DMS 273 (cell line): Measurements from ENCODE around the gene NFKB2.
A peak's percentile ranks its signal among the peaks of the same experiment; 100 is the strongest.

Experiments
- DNase-seq: peaks from one replicate; lab custom pipeline; 2025; ENCODE audit not compliant: unreplicated experiment; lab: John Stamatoyannopoulos, UW

NFKB2 gene

DNA sequence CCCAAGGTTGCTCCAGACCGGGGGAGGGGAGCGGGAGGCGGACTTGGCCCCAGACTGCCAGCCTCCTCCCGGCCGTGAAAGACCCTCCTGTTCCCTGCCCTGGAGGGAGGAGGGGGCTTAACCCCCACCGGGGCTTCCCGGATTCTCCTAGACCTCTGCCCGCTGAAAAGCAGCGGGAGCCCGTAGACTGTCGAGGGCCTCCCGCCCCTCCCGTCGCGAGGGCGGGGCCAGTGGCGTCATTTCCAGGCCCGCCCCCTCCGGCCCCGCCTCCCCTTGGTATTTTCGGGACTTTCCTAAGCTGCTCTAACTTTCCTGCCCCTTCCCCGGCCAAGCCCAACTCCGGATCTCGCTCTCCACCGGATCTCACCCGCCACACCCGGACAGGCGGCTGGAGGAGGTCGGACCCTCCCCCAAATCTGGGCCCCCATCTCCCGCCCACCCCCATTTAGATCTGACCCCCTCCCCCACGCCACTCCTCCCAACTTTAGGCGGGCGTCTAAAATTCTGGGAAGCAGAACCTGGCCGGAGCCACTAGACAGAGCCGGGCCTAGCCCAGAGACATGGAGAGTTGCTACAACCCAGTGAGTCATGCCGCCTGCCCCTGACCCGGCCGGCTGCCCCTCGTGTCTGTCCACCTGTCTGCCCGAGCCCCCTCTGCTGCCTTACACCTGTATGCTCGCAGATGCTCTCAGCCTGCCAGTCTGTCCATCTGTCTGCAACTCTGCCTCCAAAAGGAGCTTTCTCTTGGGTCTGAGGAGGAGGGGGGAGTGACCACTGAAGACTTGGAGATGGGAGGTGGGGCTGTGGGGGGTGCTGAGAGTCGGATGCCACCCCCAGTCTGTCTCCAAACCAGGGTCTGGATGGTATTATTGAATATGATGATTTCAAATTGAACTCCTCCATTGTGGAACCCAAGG lies at the start of gene NFKB2:
TSS of gene NFKB2 (plus strand) at position 306 of the 917 bp plus-strand sequence. CDS start at position 561, 255 bp downstream.
- DNase-seq, result peak; percentile 90

DNA sequence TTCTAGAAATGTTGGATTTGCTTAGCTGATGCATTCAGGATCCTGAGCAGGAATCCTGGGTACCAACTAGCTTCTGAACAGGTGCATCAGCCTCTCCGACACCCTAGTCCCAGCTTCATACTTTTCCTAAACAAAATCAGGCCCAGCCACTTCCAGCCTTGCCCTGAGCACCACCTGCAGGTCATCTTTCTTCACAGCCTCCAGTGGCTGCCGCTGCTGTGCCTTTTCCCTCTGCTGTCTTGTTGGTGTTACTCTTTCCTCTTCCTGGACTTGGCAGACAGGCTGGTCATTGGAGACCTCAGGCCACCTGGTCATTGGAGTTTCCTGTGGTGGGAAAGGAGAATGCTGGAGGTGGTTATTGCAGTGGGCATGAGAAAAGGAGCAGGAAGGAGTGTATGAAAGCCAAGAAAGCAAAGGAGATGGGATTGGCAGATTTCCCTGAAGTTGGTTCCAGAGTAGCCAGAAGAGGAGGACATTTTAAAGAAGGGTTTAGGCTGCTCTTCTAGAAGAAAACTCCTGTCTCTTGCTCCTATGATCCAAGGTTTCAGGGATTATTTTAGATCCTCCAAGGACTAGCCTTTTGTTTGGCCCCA lies 48.2 kb upstream of the NFKB2 start:
- DNase-seq, result peak; percentile 69

DNA sequence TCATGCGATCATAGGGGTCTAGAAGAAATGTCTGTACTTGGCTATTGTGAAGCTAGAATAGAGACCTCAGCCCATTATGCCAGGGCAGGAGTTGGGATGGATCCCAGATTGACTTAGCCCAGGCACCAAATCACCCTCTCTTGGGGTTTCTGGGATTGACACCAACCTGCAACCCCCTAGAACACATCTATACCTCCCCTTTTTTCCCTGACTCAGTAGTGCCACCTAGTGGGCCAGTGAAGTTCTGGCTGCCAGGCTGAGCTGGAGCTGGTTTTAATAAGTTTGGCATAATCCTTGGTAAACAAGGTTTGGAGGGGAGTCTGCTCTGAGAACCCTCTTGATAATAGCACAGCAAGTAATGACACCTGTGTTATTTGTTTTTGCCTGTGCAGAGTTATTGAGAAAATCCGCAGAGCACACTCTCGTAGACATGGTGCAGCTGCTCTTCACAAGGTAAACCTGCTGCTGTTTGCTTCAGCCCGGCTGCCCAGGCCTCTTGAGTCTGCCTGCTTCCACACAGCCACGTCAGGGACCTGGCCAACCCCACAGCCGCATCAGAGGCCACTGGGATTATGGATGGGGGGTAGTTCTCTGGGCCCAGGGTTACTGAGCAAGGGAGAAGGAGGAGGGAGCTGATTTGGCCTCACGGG lies 43.3 kb upstream of the NFKB2 start:
- peak; percentile 82 for DNase-seq

DNA sequence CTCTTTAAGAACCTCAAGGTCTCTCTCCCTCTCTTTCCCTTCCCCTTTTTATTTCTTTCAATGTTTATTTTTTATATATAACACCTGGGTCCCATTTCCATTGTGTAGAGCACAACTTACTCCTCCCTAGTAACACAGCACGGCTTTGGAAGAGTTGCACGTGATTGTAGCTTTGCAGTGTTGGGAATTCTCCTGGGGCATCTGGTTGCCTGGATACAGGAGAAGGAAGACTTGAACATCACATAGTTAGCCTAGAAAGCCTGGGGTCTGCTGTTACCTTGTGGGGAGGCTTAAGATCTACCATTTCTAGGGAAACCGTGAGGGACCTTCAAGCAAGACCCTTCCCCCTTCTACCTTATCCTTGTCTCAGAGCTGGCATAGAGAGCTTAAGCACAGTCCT lies 41.1 kb upstream of the NFKB2 start:
- DNase-seq, result no peak

DNA sequence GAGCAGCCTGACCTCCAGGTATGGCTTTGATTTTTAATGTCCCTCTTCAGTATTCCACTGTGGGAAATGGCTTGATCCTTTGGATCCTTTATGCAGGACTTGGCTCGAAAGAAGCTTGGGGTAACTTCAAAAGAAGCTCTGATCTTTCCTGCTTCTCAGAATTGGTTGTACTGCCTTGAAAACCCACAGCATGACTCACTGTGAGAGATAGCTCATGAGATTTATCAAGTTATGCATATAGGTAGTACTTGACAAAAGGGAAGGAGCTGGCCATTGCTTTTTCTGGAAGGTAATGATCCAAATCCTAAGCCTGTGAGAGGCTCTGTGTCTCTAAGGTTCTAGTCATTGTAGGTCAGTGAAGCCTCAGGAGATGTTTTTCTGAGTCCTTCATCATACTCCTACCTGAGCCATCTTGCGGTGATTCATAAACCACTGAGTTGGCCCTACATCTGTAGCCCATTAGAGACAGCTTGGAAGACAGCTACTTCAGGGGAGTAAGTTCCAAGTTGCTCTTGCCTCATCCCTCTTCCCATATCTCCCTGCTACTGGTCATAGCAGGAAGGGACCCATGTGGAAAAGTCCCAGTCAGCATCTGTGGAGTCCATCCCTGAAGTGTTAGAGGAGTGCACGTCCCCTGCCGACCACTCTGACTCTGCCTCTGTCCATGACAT lies 36.7 kb upstream of the NFKB2 start:
- no peak for DNase-seq

DNA sequence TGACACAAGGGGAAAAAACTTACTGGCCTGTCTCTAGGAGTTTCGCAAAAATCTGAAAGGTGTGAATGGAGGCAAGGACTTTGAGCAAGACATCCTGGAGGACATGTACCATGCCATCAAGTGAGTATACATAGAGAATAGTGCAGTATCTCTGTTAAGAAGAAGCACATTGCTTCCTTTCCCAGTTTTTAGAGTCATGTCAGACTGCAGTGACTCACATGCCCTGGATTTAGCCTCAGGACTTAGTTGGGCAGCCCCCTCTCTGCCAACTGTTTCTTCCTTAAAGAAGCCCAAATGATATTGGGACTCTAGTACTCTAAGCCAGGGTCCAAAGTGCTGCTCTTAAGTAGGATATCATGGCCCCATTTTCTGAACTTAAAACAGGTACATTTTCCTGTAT lies 28.1 kb upstream of the NFKB2 start:
- no peak for DNase-seq

DNA sequence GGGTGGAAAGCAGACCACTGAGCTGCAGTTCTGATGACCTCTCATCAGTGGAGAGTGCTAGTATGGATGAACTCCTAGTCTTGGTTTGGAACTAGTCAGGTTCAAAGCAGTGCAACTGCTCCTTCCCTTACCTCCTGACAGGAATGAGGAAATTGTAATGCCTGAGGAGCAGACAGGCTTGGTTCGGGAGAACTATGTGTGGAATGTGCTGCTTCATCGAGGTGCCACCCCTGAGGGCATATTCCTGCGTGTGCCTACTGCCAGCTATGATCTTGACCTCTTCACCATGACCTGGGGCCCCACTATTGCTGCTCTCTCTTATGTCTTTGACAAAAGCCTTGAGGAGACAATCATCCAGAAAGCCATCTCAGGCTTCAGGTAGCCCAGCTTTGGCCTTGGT lies 27.4 kb upstream of the NFKB2 start:
- no peak for DNase-seq

DNA sequence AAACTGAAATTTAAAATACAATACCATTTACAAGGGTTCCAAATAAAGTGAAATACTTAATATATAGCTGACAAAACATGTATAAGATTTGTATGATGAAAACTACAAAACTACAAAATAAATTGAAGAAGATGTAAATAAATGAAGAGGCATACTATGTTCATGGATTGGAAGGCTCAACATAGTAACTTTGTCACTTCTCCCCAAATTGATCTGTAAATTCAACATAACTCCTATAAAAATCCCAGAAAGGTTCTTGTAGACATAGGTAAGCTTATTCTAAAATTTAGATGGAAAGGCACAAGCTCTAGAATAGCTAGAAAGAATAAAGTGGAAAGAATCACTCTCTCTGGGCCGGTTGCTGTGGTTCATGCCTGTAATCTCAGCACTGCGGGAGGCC lies 24.2 kb upstream of the NFKB2 start:
- no peak for DNase-seq

DNA sequence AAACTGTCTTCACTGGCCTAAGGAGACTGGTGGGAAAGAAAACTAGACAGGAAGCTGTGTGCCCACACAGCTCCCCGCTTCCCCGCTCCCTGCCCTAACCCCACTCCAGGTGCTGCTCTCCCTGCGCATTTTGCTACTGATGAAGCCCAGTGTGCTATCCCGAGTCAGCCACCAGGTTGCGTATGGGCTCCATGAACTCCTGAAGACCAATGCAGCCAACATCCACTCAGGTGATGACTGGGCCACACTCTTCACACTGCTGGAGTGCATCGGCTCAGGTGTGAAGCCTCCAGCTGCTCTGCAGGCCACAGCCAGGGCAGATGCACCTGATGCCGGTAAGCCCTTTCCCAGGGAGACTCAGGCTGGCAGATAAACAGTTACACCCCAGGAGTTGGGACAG lies 20.3 kb upstream of the NFKB2 start:
- no peak for DNase-seq

DNA sequence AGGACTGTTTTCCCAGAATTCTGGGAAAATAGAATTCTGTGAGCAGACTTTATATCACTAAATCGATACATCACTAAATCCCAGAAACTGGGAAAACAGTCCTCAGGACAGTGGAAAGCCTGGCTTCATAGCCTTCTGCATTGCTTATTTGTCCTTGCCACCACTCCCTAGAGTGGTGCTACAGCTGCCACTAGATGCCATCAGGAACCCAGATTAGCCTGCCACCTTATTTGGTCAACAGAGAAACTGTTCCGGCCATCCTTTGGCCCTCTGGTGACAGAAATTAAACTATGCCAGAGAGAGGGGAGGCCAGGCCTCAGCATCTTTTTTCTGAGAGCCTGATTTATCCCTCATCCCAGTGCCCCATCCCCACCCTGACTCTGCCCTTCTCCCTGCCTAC lies 19.6 kb upstream of the NFKB2 start:
- no peak for DNase-seq

DNA sequence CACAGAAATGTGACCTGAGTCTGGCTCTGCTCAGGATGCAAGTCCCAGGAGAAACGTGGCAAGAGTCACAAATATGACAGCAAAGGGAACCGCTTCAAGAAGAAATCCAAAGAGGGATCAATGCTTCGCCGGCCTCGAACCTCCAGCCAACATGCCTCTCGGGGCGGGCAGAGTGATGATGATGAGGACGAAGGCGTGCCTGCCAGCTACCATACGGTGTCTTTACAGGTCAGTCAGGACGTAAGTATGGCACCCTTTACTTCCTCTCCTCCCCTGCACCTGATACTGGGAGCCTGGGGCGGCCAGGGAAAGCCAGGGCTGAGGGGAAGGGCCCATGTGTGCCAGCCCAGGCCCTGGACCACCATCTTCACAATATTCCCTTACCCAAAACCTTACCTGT lies 18.6 kb upstream of the NFKB2 start:
- no peak for DNase-seq

DNA sequence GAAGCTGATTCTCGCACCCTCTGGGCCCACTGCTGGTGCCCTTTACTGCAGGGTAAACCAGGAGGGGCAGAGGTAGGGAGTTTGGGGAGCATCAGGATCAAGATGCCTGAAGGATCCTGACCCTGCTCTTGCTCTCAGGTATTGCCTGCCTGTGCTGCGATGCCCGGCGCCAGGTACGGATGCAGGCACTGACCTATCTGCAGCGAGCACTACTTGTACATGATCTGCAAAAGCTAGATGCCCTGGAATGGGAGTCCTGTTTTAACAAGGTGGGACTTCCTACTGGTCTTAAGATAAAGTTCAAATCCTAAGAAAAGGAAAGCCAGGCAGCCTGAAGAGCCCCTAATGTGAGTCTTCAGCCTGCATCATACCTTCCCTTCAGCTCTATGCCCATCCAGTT lies 16.1 kb upstream of the NFKB2 start:
- DNase-seq, result no peak

DNA sequence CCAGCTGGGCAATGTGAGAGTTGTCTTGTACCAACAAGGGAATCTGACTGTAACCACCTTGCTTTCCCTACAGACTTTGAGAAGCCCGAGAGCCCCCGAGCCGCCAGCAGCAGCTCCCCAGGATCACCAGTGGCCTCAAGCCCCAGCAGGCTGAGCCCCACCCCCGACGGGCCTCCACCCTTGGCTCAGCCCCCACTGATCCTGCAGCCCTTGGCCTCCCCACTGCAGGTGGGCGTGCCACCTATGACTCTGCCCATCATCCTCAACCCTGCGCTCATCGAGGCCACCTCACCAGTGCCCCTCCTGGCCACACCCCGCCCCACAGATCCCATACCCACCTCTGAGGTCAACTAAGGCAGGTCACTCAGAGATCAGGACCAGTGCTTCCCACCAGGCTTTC lies 13.5 kb upstream of the NFKB2 start:
- DNase-seq, result no peak

DNA sequence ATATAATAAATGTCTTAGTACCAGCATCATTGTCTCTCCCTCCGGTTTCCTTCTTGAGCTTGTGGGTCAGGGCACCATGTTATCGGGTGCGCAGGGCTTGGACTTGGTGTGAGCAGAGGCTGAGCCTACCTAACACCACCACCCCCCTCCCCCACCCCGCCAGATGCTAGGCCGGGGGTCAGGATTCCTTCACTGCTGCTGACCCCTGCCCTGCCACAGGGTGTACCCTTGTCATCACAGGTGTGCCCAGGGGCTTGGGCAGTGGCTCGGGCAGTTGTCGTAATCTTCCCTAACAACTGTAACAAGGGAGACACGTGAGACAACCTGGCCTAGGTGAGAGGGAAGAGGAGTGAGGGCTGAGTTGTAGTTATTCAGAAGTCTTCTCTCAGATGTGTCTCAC lies 12.6 kb upstream of the NFKB2 start:
- no peak for DNase-seq

DNA sequence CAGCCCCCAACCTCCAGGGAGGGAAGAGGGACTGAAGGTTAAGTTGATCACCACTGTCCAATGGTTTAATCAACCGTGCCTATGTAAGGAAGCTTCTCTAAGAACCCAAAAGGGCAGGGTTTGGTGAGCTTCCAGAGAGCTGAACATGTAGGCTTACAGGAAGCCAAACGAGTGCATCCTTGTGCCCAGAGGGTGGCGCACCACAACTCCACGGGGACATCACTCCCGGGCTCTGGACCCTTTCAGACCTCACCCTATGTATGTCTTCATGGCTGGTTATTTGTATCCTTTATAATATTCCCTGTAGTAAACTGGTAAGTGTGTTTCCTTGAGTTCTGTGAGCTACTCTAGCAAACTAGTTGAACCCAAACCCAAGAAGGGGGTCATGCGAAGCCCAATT lies 11.5 kb upstream of the NFKB2 start:
- peak; percentile 51 for DNase-seq

DNA sequence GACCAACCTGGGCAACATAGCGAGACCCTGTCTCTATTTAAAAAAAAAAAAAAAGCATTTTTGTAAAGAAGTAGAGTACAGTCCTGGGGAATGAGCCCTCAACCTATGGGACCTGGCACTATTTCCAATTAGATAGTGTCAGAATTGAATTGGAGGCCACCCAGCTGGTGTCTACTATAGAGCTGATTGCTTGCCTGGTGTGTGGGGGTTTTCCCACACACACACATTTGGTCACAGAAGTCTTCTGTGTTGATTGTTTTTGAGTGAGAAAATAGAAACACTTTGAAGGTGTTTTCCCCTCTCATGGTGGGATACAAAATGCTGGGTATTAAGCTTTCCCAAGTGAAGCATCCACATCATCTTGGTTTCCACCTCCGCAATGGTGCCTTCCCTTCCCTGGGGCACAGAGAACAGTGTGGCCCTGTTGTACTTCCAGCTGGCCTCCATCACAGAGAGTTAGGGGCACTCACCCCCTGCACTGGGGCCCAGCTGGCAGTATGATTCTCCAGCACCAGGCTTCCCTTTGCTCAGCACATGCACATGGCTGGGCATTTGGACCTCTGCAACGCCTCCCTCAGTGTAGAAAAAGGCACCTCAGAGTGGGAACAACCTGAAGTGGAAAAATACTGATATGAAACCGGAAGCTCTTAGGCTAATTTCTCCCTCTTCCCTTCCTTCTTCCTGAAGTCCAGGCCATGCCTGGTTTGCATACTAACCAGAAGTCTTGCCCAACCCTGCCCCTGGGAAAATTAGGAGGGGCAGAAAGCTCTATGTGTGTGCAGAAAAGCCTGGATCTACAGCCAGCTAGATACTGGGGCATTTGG lies 10.7 kb upstream of the NFKB2 start:
- peak; percentile 22 for DNase-seq

DNA sequence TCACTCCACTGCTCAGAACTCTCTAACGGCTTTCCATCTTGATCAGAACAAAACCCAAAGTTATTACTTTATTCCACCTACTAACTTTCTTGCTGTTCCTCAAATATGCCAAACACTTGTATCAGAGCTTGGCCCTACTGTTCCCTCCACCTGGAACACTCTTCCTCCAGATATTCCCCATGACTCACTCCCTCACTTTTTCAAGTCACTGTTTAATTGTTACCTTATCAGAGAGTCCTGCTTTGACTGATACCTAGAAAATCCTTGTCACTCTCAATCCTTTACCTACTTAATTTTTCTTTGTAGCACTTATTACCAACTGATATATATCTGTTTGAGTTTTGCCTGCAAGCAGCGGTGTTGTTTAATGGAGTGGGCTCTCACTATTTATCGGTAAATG lies 5.6 kb upstream of the NFKB2 start:
- no peak for DNase-seq

DNA sequence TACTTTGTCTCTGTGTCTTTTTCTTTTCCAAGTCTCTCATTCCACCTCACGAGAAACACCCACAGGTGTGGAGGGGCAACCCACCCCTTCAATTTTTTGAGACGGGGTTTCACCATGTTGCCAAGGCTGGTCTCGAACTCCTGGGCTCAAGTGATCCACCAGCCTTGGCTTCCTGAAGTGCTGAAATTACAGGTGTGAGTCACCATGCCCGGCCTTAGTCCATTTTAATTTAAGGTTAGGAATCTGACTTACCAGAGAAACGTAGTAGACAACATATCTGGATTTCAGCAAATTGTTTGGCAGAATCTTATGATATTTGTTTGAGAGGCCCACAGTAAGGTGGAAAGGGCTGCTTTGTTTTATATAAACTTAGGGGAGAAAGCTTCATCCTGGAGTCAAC lies 3.2 kb upstream of the NFKB2 start:
- DNase-seq, result no peak

DNA sequence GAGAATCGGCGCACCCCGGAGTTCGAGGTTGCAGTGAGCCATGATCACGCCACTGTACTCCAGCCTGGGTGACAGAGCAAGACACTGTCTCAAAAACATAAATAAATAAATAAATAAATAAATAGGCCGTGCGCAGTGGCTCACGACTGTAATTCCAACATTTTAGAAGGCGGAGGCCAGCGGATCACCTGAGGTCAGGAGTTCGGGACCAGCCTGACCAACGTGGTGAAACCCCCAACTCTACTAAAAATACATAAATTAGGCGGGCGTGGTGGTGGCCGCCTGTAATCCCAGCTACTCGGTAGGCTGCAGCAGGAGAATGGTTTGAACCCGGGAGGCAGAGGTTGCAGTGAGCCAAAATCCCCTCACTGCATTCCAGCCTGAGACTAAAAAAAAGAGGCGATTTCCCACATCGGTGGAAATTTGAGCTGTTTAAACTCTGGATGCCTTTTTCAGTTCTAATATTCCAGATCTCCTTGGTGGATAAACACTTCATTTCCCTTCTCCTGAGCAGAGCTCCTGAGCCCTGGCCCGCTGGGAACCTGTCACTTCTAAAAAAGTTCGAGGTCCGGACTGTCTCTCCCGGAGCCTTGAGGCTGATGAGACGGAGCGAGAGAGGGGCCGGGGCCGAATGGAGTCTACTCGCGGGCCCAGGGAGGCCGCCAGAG lies 2.0 kb upstream of the NFKB2 start:
- DNase-seq, result no peak
